ENCODE results near the gene CINP.
A peak's percentile ranks its signal among the peaks of the same experiment; 100 is the strongest.

CINP gene

GRCh38 chr14:102320033-102320660, 42.5 kb downstream of the CINP start:
- peak overlapping the region; percentile 86 for H3K9ac ChIP-seq (ENCODE audit: low read length)
- H3K27ac ChIP-seq (ENCODE audit: low read depth, low read length) = no peak overlapping the region
- H2BK15ac ChIP-seq (replicated peaks; ENCODE audit: low read depth) = no peak overlapping the region
- peaks cover 7% of the 10 kb centered on the region for H3K79me1 ChIP-seq (ENCODE audit: low read length)
- H3K4me1 ChIP-seq (ENCODE audit: control insufficient read depth, low read depth, low read length) = peaks cover 2% of the 10 kb centered on the region
- no peak overlapping the region for H3K23ac ChIP-seq (ENCODE audit: low read length)
- WGBS (ENCODE audit: extremely low coverage, insufficient coverage, low lambda C conversion rate) = no CpG with 5 or more reads among the region's 30 CpGs
- H3K36me3 ChIP-seq (ENCODE audit: control insufficient read depth, insufficient read depth, low read length) = no peaks in the 10 kb centered on the region
- peak overlapping the region; percentile 37 for H3K4ac ChIP-seq (ENCODE audit: low read depth, low read length)
- H3K18ac ChIP-seq (ENCODE audit: low read length) = peak overlapping the region; percentile 75
- no peaks in the 10 kb centered on the region for H3K27me3 ChIP-seq (ENCODE audit: insufficient read depth, low read length, poor library complexity)
- no peak overlapping the region for H2BK5ac ChIP-seq (ENCODE audit: low read length)
- peak; percentile 65 for DNase-seq
- H3K79me2 ChIP-seq (ENCODE audit: control insufficient read depth, insufficient read depth, low read length) = peaks cover 2% of the 10 kb centered on the region
- no peak overlapping the region for H2BK120ac ChIP-seq (ENCODE audit: low read depth, low read length)
- no peak overlapping the region for H4K8ac ChIP-seq (ENCODE audit: low read depth, low read length)
- peak overlapping the region; percentile 80 for H3K4me3 ChIP-seq (ENCODE audit: low read length)
- peak overlapping the region; percentile 30 for H2AK5ac ChIP-seq (ENCODE audit: low read length)
- no peak overlapping the region for H4K5ac ChIP-seq (ENCODE audit: low read length)
- H3K4me2 ChIP-seq (ENCODE audit: low read length) = peak overlapping the region; percentile 99
- peak overlapping the region; percentile 91 for H3K56ac ChIP-seq (ENCODE audit: low read length)

- Histone ChIP-seq H3K9ac (ENCODE audit: low read length) (peak within 1 kb of the TSS; percentile 86), H3K27me3 (ENCODE audit: insufficient read depth, low read length, poor library complexity) (no peaks in the 10 kb centered on the region), H4K5ac (ENCODE audit: low read length) (no peak within 1 kb of the TSS), H2BK120ac (ENCODE audit: low read depth, low read length) (no peak within 1 kb of the TSS), H2AK5ac (ENCODE audit: low read length) (peak within 1 kb of the TSS; percentile 30), H3K4ac (ENCODE audit: low read depth, low read length) (peak within 1 kb of the TSS; percentile 61), H3K36me3 (ENCODE audit: control insufficient read depth, insufficient read depth, low read length) (no peaks in the 10 kb centered on the region), H2BK15ac (replicated peaks; ENCODE audit: low read depth) (no peak within 1 kb of the TSS), H3K79me2 (ENCODE audit: control insufficient read depth, insufficient read depth, low read length) (peaks cover 2% of the 10 kb centered on the region), H3K4me2 (ENCODE audit: low read length) (peak within 1 kb of the TSS; percentile 99), H3K23ac (ENCODE audit: low read length) (no peak within 1 kb of the TSS), H3K4me1 (ENCODE audit: control insufficient read depth, low read depth, low read length) (peaks cover 2% of the 10 kb centered on the region), H3K18ac (ENCODE audit: low read length) (peak within 1 kb of the TSS; percentile 75), H4K8ac (ENCODE audit: low read depth, low read length) (no peak within 1 kb of the TSS), H3K27ac (ENCODE audit: low read depth, low read length) (no peak within 1 kb of the TSS), H3K4me3 (ENCODE audit: low read length) (peak within 1 kb of the TSS; percentile 80), H2BK5ac (ENCODE audit: low read length) (no peak within 1 kb of the TSS), H3K56ac (ENCODE audit: low read length) (peak within 1 kb of the TSS; percentile 91), H3K79me1 (ENCODE audit: low read length) (peaks cover 7% of the 10 kb centered on the region)
- WGBS (ENCODE audit: extremely low coverage, insufficient coverage, low lambda C conversion rate) = no CpG with 5 or more reads among the region's 71 CpGs
- peak; percentile 94 for DNase-seq
Measured at GRCh38 chr14:102319351-102320032, 43.2 kb downstream of the CINP start, which contains the start of gene ZNF839. TSS of gene ZNF839 (plus strand) at chr14:102319746. CDS start at chr14:102319766, 20 bp downstream.

- Histone ChIP-seq H3K56ac (ENCODE audit: low read length) (peak overlapping the region; percentile 66), H3K18ac (ENCODE audit: low read length) (no peak overlapping the region), H2BK15ac (replicated peaks; ENCODE audit: low read depth) (no peak overlapping the region), H3K27me3 (ENCODE audit: insufficient read depth, low read length, poor library complexity) (no peaks in the 10 kb centered on the region), H3K27ac (ENCODE audit: low read depth, low read length) (no peak overlapping the region), H3K4me1 (ENCODE audit: control insufficient read depth, low read depth, low read length) (peaks cover 2% of the 10 kb centered on the region), H2BK5ac (ENCODE audit: low read length) (no peak overlapping the region), H3K79me1 (ENCODE audit: low read length) (peaks cover 7% of the 10 kb centered on the region), H3K36me3 (ENCODE audit: control insufficient read depth, insufficient read depth, low read length) (no peaks in the 10 kb centered on the region), H4K5ac (ENCODE audit: low read length) (no peak overlapping the region), H3K4me3 (ENCODE audit: low read length) (no peak overlapping the region), H2BK120ac (ENCODE audit: low read depth, low read length) (no peak overlapping the region), H3K79me2 (ENCODE audit: control insufficient read depth, insufficient read depth, low read length) (peaks cover 2% of the 10 kb centered on the region), H4K8ac (ENCODE audit: low read depth, low read length) (no peak overlapping the region), H3K9ac (ENCODE audit: low read length) (peak overlapping the region; percentile 55), H3K4ac (ENCODE audit: low read depth, low read length) (no peak overlapping the region), H3K4me2 (ENCODE audit: low read length) (peak overlapping the region; percentile 5), H2AK5ac (ENCODE audit: low read length) (no peak overlapping the region), H3K23ac (ENCODE audit: low read length) (no peak overlapping the region)
- no CpG with 5 or more reads among the region's 15 CpGs for WGBS (ENCODE audit: extremely low coverage, insufficient coverage, low lambda C conversion rate)
- DNase-seq = no peak
Measured at GRCh38 chr14:102318781-102319276, 43.9 kb downstream of the CINP start.

GRCh38 chr14:102317564-102318248, 45.0 kb downstream of the CINP start:
- Histone ChIP-seq H3K27ac (ENCODE audit: low read depth, low read length) (peak overlapping the region; percentile 78), H3K4me1 (ENCODE audit: control insufficient read depth, low read depth, low read length) (peaks cover 2% of the 10 kb centered on the region), H3K79me2 (ENCODE audit: control insufficient read depth, insufficient read depth, low read length) (peaks cover 2% of the 10 kb centered on the region), H3K79me1 (ENCODE audit: low read length) (peaks cover 7% of the 10 kb centered on the region), H2BK15ac (replicated peaks; ENCODE audit: low read depth) (no peak overlapping the region), H4K5ac (ENCODE audit: low read length) (no peak overlapping the region), H3K27me3 (ENCODE audit: insufficient read depth, low read length, poor library complexity) (no peaks in the 10 kb centered on the region), H2AK5ac (ENCODE audit: low read length) (no peak overlapping the region), H2BK120ac (ENCODE audit: low read depth, low read length) (no peak overlapping the region), H3K4me2 (ENCODE audit: low read length) (peak overlapping the region; percentile 61), H3K9ac (ENCODE audit: low read length) (peak overlapping the region; percentile 69), H3K18ac (ENCODE audit: low read length) (peak overlapping the region; percentile 55), H3K23ac (ENCODE audit: low read length) (no peak overlapping the region), H3K4ac (ENCODE audit: low read depth, low read length) (peak overlapping the region; percentile 8), H3K4me3 (ENCODE audit: low read length) (peak overlapping the region; percentile 57), H2BK5ac (ENCODE audit: low read length) (no peak overlapping the region), H3K56ac (ENCODE audit: low read length) (peak overlapping the region; percentile 84), H4K8ac (ENCODE audit: low read depth, low read length) (no peak overlapping the region), H3K36me3 (ENCODE audit: control insufficient read depth, insufficient read depth, low read length) (no peaks in the 10 kb centered on the region)
- no CpG with 5 or more reads among the region's 12 CpGs for WGBS (ENCODE audit: extremely low coverage, insufficient coverage, low lambda C conversion rate)
- peak; percentile 92 for DNase-seq

GRCh38 chr14:102316743-102317563, 45.7 kb downstream of the CINP start:
- Histone ChIP-seq H4K8ac (ENCODE audit: low read depth, low read length) (no peak overlapping the region), H3K27ac (ENCODE audit: low read depth, low read length) (peak overlapping the region; percentile 78), H3K79me1 (ENCODE audit: low read length) (peaks cover 7% of the 10 kb centered on the region), H3K4me1 (ENCODE audit: control insufficient read depth, low read depth, low read length) (peaks cover 2% of the 10 kb centered on the region), H2BK120ac (ENCODE audit: low read depth, low read length) (no peak overlapping the region), H3K9ac (ENCODE audit: low read length) (peak overlapping the region; percentile 69), H3K79me2 (ENCODE audit: control insufficient read depth, insufficient read depth, low read length) (peaks cover 2% of the 10 kb centered on the region), H4K5ac (ENCODE audit: low read length) (no peak overlapping the region), H3K23ac (ENCODE audit: low read length) (no peak overlapping the region), H3K4ac (ENCODE audit: low read depth, low read length) (no peak overlapping the region), H2BK15ac (replicated peaks; ENCODE audit: low read depth) (no peak overlapping the region), H3K56ac (ENCODE audit: low read length) (peak overlapping the region; percentile 84), H2BK5ac (ENCODE audit: low read length) (no peak overlapping the region), H3K36me3 (ENCODE audit: control insufficient read depth, insufficient read depth, low read length) (no peaks in the 10 kb centered on the region), H3K4me2 (ENCODE audit: low read length) (peak overlapping the region; percentile 61), H3K27me3 (ENCODE audit: insufficient read depth, low read length, poor library complexity) (no peaks in the 10 kb centered on the region), H3K18ac (ENCODE audit: low read length) (peak overlapping the region; percentile 80), H3K4me3 (ENCODE audit: low read length) (peak overlapping the region; percentile 57), H2AK5ac (ENCODE audit: low read length) (no peak overlapping the region)
- peak; percentile 98 for DNase-seq
- WGBS (ENCODE audit: extremely low coverage, insufficient coverage, low lambda C conversion rate) = no CpG with 5 or more reads among the region's 54 CpGs
